WTC11 (cell line): ENCODE data around the gene MET. TPM values are rescaled to one million over a fixed set of nuclear protein-coding genes. Genes with fewer than 3 reads are reported as not detected.

Experiments used
- ATAC-seq: fragments of 200-7000 bp; cut with Tn5 transposase; 2 replicates; pipeline ENCODE4 v1.10.0; 2021; ENCODE audit warnings: mild to moderate bottlenecking, moderate library complexity
- CTCF ChIA-PET: fragments of 300-600 bp; sonication (Branson Sonifier 250); formaldehyde crosslinking; loops from one replicate; lab custom pipeline; 2021; ENCODE audit warnings: antibody characterized with exemption; lab: Charles Lee
- POLR2A ChIA-PET: fragments of 350-600 bp; sonication (Branson Sonifier 250); formaldehyde crosslinking; loops from one replicate; lab custom pipeline; 2021; ENCODE audit warnings: antibody characterized with exemption; lab: Charles Lee
- DNase-seq: peaks from one replicate; pipeline ENCODE4 v3.0.0; 2021; ENCODE audit warnings: low spot score
- H3K27ac Mint-ChIP-seq: 2 replicates; pipeline ENCODE4 v1.8.0; 2021; ENCODE audit warnings: mixed read lengths
- H3K27me3 Mint-ChIP-seq: 2 replicates; pipeline ENCODE4 v1.8.0; 2021; ENCODE audit warnings: low read depth, mild to moderate bottlenecking, moderate library complexity, mixed read lengths
- H3K36me3 Mint-ChIP-seq: 2 replicates; pipeline ENCODE4 v1.8.0; 2021; ENCODE audit warnings: mixed read lengths
- H3K4me1 Mint-ChIP-seq: 2 replicates; pipeline ENCODE4 v1.8.0; 2022; ENCODE audit warnings: mixed read lengths
- H3K4me3 Mint-ChIP-seq: 2 replicates; pipeline ENCODE4 v1.8.0; 2021; ENCODE audit warnings: mild to moderate bottlenecking, moderate library complexity, mixed read lengths
- H3K9me3 Mint-ChIP-seq: 2 replicates; pipeline ENCODE4 v1.8.0; 2021; ENCODE audit warnings: mixed read lengths
- CBFB ChIP-seq: sonication (generic); formaldehyde crosslinking; IDR thresholded peaks from 2 replicates; pipeline ENCODE4 v1.8.1; 2022; ENCODE audit warnings: mild to moderate bottlenecking, low read depth, missing genetic modification reagents
- EMX1 ChIP-seq: fragments of 250-450 bp; sonication (Bioruptor Pico); IDR thresholded peaks from 2 replicates; pipeline ENCODE4 v1.8.0; 2021; ENCODE audit warnings: mild to moderate bottlenecking
- ESRRA ChIP-seq: sonication (generic); formaldehyde crosslinking; IDR thresholded peaks from 2 replicates; pipeline ENCODE4 v1.8.1; 2022; ENCODE audit warnings: mild to moderate bottlenecking, missing genetic modification reagents, borderline replicate concordance
- FOXP1 ChIP-seq: sonication (generic); formaldehyde crosslinking; IDR thresholded peaks from 2 replicates; pipeline ENCODE4 v1.8.0; 2022; ENCODE audit warnings: missing genetic modification reagents, mild to moderate bottlenecking, moderate library complexity, borderline replicate concordance
- NFE2L1 ChIP-seq: sonication (generic); formaldehyde crosslinking; IDR thresholded peaks from 2 replicates; pipeline ENCODE4 v1.8.1; 2023; ENCODE audit warnings: missing genetic modification reagents
- SMAD3 ChIP-seq: sonication (generic); formaldehyde crosslinking; IDR thresholded peaks from 2 replicates; pipeline ENCODE4 v1.8.0; 2022; ENCODE audit warnings: missing genetic modification reagents, mild to moderate bottlenecking, borderline replicate concordance
- SMAD4 ChIP-seq: sonication (generic); formaldehyde crosslinking; IDR thresholded peaks from 2 replicates; pipeline ENCODE4 v1.8.0; 2022; ENCODE audit warnings: mild to moderate bottlenecking, missing genetic modification reagents
- TCF7 ChIP-seq: sonication (generic); formaldehyde crosslinking; IDR thresholded peaks from 2 replicates; pipeline ENCODE4 v1.8.0; 2022; ENCODE audit warnings: mild to moderate bottlenecking, low read depth, missing genetic modification reagents, moderate library complexity
- total RNA-seq: library from RNA; stranded (reverse); gene quantifications from 3 replicates; pipeline ENCODE4 v1.2.3, GENCODE V29; 2021
- TF ChIP-seq, protein P1 (sequence below): sonication (generic); formaldehyde crosslinking; IDR thresholded peaks from 2 replicates; pipeline ENCODE4 v1.8.0; 2022; ENCODE audit warnings: mild to moderate bottlenecking, missing genetic modification reagents
- TF ChIP-seq, protein P2 (sequence below): fragments of 250-450 bp; sonication (Bioruptor Pico); IDR thresholded peaks from 2 replicates; pipeline ENCODE4 v1.8.0; 2021; ENCODE audit warnings: mild to moderate bottlenecking
- TF ChIP-seq, protein P3 (sequence below): sonication (generic); formaldehyde crosslinking; IDR thresholded peaks from 2 replicates; pipeline ENCODE4 v1.8.1; 2023; ENCODE audit warnings: mild to moderate bottlenecking, missing genetic modification reagents, moderate library complexity
- TF ChIP-seq, protein P4 (sequence below): fragments of 250-450 bp; sonication (Bioruptor Pico); IDR thresholded peaks from 2 replicates; pipeline ENCODE4 v1.9.0; 2021; ENCODE audit warnings: moderate library complexity, mild to moderate bottlenecking, inconsistent platforms, borderline replicate concordance
- TF ChIP-seq, protein P5 (sequence below): sonication (generic); formaldehyde crosslinking; IDR thresholded peaks from 2 replicates; pipeline ENCODE4 v1.8.1; 2022; ENCODE audit warnings: mild to moderate bottlenecking, missing genetic modification reagents, moderate library complexity, borderline replicate concordance
- TF ChIP-seq, protein P6 (sequence below): sonication (generic); formaldehyde crosslinking; conservative IDR thresholded peaks from 2 replicates; pipeline ENCODE4 v1.8.1; 2023; ENCODE audit warnings: mild to moderate bottlenecking, low read depth, missing genetic modification reagents, moderate library complexity
- TF ChIP-seq, protein P7 (sequence below): sonication (generic); formaldehyde crosslinking; IDR thresholded peaks from 2 replicates; pipeline ENCODE4 v1.8.0; 2023; ENCODE audit warnings: missing genetic modification reagents

Gene MET
- total RNA-seq, 1 experiment from 2014 or later: 9.4 TPM

DNA sequence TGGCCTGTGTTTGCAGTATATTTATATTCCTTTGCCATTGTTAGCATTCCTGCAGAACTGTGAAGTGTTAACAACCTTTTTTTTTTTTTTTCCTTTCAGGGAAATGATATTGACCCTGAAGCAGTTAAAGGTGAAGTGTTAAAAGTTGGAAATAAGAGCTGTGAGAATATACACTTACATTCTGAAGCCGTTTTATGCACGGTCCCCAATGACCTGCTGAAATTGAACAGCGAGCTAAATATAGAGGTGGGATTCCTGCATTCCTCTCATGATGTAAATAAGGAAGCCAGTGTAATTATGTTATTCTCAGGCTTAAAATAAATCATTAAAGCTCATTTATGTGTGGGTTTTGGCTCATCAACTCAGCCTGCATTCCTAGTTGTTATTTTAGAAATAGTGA lies 97.5 kb downstream of the MET start:
- TF ChIP-seq SMAD3 (no peak), EMX1 (CRISPR knock-in tag) (no peak), TCF7 (CRISPR knock-in tag) (no peak), ESRRA (no peak)
- TF ChIP-seq, protein P1, sequence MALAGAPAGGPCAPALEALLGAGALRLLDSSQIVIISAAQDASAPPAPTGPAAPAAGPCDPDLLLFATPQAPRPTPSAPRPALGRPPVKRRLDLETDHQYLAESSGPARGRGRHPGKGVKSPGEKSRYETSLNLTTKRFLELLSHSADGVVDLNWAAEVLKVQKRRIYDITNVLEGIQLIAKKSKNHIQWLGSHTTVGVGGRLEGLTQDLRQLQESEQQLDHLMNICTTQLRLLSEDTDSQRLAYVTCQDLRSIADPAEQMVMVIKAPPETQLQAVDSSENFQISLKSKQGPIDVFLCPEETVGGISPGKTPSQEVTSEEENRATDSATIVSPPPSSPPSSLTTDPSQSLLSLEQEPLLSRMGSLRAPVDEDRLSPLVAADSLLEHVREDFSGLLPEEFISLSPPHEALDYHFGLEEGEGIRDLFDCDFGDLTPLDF (CRISPR knock-in tag): no peak
- TF ChIP-seq, protein P2, sequence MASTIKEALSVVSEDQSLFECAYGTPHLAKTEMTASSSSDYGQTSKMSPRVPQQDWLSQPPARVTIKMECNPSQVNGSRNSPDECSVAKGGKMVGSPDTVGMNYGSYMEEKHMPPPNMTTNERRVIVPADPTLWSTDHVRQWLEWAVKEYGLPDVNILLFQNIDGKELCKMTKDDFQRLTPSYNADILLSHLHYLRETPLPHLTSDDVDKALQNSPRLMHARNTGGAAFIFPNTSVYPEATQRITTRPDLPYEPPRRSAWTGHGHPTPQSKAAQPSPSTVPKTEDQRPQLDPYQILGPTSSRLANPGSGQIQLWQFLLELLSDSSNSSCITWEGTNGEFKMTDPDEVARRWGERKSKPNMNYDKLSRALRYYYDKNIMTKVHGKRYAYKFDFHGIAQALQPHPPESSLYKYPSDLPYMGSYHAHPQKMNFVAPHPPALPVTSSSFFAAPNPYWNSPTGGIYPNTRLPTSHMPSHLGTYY (CRISPR knock-in tag): no peak
- TF ChIP-seq, protein P3, sequence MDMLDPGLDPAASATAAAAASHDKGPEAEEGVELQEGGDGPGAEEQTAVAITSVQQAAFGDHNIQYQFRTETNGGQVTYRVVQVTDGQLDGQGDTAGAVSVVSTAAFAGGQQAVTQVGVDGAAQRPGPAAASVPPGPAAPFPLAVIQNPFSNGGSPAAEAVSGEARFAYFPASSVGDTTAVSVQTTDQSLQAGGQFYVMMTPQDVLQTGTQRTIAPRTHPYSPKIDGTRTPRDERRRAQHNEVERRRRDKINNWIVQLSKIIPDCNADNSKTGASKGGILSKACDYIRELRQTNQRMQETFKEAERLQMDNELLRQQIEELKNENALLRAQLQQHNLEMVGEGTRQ (CRISPR knock-in tag): no peak
- TF ChIP-seq, protein P4, sequence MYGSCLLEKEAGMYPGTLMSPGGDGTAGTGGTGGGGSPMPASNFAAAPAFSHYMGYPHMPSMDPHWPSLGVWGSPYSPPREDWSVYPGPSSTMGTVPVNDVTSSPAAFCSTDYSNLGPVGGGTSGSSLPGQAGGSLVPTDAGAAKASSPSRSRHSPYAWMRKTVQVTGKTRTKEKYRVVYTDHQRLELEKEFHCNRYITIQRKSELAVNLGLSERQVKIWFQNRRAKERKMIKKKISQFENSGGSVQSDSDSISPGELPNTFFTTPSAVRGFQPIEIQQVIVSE (CRISPR knock-in tag): no peak
- ATAC-seq (no peak), DNase-seq (no peak)
- peaks cover 40% of the 10 kb centered on the region for H3K27me3 Mint-ChIP-seq
- ChIA-PET CTCF (interaction anchor here (1.1 kb wide), 1 partner anchor 17 kb away, joined by 5 read pairs; no protein-coding TSS in a partner anchor), POLR2A (interaction anchor here (0.5 to 0.6 kb wide), 3 partner anchors 11 to 1189 kb away, joined by 3 to 10 read pairs (median 3); no protein-coding TSS in a partner anchor)
- H3K4me1 Mint-ChIP-seq: no peaks in the 10 kb centered on the region
- H3K36me3 Mint-ChIP-seq: peaks cover 5% of the 10 kb centered on the region; the same call in 1 of the 2 replicates
- no peaks in the 10 kb centered on the region for H3K9me3 Mint-ChIP-seq
- H3K4me3 Mint-ChIP-seq: no peak overlapping the region
- H3K27ac Mint-ChIP-seq: no peak overlapping the region

DNA sequence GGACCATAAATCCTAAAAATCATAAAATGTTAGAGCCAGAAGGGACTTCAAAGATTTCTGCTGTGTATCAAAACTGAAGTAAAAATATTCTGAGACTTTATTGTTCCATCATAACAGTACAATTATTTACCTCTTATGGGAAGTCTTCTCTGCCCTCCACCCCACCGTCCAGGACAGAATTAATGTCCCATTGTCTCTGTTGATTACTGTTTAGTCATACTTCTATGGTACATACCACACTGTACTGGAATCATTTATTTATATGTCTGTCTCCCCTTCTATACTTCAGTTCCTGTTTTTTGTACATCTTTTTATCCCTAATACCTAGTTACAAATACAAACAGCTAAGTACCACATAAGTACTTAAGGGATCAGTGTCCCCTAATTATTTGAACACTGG lies 98.9 kb downstream of the MET start:
- CTCF ChIA-PET: no interaction called here

DNA sequence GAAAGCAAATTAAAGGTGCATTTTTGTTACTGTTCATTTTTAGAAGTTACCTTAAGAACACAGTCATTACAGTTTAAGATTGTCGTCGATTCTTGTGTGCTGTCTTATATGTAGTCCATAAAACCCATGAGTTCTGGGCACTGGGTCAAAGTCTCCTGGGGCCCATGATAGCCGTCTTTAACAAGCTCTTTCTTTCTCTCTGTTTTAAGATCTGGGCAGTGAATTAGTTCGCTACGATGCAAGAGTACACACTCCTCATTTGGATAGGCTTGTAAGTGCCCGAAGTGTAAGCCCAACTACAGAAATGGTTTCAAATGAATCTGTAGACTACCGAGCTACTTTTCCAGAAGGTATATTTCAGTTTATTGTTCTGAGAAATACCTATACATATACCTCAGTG lies 99.6 kb downstream of the MET start:
- CTCF ChIA-PET: no interaction called here
- TF ChIP-seq SMAD4 (CRISPR knock-in tag) (no peak), CBFB (no peak), NFE2L1 (no peak)
- TF ChIP-seq, protein P5, sequence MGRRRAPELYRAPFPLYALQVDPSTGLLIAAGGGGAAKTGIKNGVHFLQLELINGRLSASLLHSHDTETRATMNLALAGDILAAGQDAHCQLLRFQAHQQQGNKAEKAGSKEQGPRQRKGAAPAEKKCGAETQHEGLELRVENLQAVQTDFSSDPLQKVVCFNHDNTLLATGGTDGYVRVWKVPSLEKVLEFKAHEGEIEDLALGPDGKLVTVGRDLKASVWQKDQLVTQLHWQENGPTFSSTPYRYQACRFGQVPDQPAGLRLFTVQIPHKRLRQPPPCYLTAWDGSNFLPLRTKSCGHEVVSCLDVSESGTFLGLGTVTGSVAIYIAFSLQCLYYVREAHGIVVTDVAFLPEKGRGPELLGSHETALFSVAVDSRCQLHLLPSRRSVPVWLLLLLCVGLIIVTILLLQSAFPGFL: no peak
- Mint-ChIP-seq H3K27me3 (peaks cover 56% of the 10 kb centered on the region), H3K4me3 (no peak overlapping the region), H3K27ac (no peak overlapping the region), H3K4me1 (no peaks in the 10 kb centered on the region), H3K9me3 (no peaks in the 10 kb centered on the region), H3K36me3 (peaks cover 7% of the 10 kb centered on the region)
- POLR2A ChIA-PET: no interaction called here
- no peak for DNase-seq
- ATAC-seq: no peak

More for the DNA sequence above, 98.9 kb downstream of the MET start:
- H3K27ac Mint-ChIP-seq: no peak overlapping the region
- POLR2A ChIA-PET: no interaction called here
- H3K4me1 Mint-ChIP-seq: no peaks in the 10 kb centered on the region
- no peak overlapping the region for H3K4me3 Mint-ChIP-seq
- peaks cover 7% of the 10 kb centered on the region for H3K36me3 Mint-ChIP-seq
- H3K9me3 Mint-ChIP-seq: no peaks in the 10 kb centered on the region
- no peak for ATAC-seq
- no peak for DNase-seq
- peaks cover 52% of the 10 kb centered on the region for H3K27me3 Mint-ChIP-seq
- TF ChIP-seq, protein P6, sequence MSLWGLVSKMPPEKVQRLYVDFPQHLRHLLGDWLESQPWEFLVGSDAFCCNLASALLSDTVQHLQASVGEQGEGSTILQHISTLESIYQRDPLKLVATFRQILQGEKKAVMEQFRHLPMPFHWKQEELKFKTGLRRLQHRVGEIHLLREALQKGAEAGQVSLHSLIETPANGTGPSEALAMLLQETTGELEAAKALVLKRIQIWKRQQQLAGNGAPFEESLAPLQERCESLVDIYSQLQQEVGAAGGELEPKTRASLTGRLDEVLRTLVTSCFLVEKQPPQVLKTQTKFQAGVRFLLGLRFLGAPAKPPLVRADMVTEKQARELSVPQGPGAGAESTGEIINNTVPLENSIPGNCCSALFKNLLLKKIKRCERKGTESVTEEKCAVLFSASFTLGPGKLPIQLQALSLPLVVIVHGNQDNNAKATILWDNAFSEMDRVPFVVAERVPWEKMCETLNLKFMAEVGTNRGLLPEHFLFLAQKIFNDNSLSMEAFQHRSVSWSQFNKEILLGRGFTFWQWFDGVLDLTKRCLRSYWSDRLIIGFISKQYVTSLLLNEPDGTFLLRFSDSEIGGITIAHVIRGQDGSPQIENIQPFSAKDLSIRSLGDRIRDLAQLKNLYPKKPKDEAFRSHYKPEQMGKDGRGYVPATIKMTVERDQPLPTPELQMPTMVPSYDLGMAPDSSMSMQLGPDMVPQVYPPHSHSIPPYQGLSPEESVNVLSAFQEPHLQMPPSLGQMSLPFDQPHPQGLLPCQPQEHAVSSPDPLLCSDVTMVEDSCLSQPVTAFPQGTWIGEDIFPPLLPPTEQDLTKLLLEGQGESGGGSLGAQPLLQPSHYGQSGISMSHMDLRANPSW: no peak
- TF ChIP-seq, protein P7, sequence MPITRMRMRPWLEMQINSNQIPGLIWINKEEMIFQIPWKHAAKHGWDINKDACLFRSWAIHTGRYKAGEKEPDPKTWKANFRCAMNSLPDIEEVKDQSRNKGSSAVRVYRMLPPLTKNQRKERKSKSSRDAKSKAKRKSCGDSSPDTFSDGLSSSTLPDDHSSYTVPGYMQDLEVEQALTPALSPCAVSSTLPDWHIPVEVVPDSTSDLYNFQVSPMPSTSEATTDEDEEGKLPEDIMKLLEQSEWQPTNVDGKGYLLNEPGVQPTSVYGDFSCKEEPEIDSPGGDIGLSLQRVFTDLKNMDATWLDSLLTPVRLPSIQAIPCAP (CRISPR knock-in tag): no peak
- no peak for TF ChIP-seq FOXP1 (CRISPR knock-in tag)
- TF ChIP-seq, all 79 proteins: peak for 0
